NOMO-1 (cell line): ENCODE data around the gene CFAP97.
A peak's percentile ranks its signal among the peaks of the same experiment; 100 is the strongest.
"Not testable (repeated sequence)": the region's sequence is repeated elsewhere in the genome, so short reads cannot be mapped to it uniquely, and the experiment has no call there.

Experiments used
- DNase-seq, 2 experiments: peaks; one replicate each; lab custom pipeline; 2025; ENCODE audit not compliant: unreplicated experiment in 2 of 2; lab: John Stamatoyannopoulos, UW

Gene CFAP97

DNA sequence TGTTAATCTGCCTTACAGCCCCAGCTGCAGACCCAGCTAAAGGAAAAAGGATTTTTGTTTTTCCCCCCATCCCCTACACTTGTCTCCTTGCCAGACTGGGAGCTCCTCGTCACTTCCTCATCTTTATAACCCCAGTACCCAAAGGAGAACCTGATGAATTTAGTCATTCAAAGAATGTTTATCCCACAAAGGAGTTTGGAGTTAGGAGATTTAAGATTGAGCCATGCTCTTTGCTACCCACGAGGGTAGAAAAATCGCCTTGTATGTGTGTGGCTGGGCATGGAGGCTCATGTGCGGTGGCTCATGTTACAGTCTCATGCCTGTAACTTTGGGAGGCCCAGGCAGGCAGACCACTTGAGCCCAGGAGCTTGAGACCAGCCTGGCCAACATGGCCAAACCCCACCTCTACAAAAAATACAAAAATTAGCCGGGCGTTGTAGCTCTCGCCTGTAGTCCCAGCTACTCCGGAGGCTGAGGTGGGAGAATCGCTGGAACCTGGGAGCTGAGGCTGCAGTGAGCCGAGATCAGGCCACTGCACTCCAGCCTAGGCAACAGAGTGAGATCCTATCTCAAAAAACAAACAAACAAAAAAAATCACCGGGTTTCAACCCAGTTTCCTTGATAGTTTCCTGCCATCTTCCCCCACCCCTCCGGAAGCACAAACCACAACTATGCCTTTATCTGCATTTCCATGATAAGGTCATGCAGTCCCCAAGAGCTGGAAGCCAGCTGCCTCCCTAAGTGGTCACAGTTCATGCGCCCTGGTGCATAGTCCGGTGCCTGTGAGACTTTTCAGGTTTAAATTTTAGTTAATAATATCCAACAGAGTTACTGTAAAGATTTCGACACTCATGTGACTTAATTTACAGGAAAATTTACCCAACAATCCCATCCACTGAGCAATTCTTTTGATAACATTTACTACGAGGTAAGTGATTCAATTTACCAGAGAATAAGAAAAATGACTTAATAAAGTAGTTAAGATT is 1.5 kb downstream of the CFAP97 start:
- DNase-seq = no peak

DNA sequence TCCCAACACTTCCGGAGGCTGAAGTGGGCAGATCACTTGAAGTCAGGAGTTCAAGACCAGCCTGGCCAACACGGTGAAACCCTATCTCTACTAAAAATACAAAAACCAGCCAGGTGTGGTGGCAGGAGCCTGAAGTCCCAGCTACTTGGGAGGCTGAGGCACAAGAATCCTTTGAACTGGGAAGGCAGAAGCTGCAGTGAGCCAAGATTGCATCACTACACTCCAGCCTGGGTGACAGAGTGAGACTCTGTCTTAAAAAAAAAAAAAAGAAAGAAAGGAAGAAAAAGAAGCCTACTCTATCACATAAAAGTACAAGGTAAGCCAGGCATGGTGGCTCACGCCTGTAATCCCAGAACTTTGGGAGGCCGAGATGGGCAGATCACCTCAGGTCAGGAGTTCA is 5.6 kb downstream of the CFAP97 start:
- DNase-seq = not testable (repeated sequence)

DNA sequence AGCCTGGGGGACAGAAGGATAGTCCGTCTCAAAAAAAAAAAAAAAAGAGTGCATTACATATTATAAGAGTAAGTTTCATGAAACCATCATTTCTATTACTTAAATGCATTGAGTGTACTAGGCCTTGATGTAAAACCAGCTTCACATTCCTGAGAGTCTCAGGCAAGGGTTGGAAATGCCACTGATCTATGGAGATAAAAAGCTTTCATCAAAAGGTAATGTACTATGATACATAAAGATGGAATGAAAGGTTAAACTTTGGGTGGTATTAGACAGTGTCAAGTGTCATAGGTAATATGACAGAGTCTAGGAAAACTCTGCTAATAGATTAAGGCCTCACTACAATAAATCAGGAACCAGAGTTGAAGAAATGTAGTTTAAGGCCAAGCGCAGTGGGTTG is 7.4 kb downstream of the CFAP97 start:
- DNase-seq = no peak

DNA sequence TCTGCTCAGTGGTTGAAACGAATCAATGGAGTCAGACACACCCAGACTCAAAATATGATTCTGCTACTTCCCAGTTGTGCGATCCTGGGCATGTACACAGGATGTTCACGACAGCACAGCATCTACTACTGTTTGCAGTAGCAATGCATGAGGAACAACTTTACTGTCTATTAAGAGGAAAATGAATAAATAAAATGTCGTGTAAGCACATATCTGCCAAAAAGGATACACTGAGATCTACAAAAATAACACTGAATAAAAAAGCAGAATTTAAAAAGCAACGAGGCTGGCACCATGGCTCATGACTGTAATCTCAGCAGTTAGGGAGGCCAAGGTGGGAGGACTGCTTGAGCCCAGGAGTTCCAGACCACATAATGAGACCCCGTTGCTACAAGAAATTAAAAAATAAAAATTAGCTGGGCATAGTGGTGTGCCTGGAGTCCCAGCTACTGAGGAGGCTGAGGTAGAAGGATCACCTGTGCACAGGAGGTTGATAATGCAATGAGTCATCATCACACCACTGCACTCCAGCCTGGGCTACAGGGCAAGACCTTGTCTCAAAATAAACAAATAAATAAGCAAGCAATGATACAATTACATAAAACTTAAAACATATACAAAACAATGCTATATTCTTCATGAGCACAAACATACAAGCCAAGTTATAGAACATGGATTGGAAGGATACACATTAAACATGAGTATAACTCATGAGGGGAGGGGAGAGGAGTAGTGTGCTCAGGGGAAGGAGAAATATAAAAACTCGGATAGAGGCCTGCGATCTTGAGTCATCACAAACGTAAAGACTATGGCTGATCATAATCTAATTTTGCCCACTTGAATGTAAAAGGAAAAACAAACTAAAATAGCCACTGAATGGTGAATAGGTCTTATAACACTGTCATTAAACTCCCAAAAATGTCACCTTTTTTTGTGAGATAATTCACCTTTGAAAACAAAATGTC is 8.6 kb downstream of the CFAP97 start:
- no peak for DNase-seq

DNA sequence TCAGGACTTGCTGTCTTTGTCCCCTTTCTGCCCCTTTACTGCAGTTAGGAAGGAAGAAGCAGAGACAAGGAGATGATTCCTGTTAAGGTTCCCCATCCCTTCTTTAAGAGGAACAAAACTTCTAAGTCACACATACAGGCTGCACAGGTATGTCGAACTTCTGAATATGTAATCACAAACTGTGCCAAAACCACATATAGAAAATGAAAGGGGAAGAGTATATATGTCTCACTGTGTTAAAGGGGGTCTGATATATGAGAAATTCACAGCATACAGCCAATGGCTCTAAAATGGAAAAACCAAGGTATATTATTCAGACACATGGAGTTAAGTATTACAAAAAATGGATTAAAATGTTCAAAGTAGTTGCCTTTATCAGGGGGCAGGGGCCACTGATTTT is 11.7 kb downstream of the CFAP97 start:
- no peak for DNase-seq

DNA sequence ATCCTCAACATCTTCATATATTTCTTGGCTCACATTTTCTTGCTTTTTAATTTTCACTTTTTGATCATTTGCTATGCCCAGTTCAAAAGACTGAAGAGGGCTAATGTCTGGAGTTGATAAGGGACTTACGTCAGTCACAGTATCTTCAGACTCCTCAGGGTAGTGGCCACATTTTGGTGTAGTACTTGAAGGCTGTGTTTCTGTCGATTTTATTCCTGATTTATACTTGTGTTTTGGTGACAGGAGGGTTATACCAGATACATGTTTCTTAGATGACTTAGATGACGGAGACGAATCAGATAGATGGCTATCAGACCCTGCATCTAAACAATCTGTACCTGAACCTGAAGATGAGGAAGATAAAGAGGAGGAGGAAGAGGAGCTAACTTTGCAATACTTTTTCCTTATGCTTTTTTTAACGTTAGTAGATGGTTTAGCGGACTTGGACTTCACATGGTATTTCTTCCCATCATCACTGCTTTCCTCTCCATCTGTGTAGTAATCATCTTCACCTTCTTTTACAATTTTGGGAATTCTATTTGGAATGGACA is 13.4 kb downstream of the CFAP97 start:
- DNase-seq = no peak

DNA sequence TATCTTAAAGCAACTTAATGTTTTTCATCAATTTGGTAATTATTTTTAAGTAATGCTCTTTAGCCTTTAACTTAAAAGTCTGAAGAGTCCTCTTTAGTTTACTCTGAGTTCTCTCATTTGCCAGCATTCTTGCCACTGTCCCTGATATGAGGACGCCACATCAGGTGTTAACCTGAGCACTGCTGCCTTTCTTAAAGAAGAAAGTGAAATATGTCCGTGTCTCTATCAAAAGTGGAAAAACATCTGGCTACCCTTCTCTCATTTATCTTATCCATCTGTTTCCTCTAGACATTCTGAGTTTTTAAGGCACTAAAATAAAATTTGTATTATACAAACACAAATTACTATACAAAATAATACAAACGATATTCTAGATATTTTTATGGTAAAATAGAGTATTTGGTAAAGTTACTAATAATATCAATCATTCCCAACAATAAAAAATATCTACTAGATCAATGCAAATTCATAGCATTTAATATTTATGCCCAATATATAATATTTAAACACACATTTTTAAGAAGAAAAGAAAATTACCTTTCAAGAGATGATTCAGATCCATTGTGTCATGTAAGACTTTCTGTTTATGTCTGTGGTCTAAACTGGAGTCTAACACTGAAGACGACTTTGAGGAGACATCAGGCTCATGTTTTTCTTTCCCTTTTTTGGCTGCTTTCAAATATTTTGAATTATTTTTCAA is 14.0 kb downstream of the CFAP97 start:
- no peak for DNase-seq

GRCh38 chr4:185186769-185187168 is 17.0 kb downstream of the CFAP97 start:
- DNase-seq = no peak

DNA sequence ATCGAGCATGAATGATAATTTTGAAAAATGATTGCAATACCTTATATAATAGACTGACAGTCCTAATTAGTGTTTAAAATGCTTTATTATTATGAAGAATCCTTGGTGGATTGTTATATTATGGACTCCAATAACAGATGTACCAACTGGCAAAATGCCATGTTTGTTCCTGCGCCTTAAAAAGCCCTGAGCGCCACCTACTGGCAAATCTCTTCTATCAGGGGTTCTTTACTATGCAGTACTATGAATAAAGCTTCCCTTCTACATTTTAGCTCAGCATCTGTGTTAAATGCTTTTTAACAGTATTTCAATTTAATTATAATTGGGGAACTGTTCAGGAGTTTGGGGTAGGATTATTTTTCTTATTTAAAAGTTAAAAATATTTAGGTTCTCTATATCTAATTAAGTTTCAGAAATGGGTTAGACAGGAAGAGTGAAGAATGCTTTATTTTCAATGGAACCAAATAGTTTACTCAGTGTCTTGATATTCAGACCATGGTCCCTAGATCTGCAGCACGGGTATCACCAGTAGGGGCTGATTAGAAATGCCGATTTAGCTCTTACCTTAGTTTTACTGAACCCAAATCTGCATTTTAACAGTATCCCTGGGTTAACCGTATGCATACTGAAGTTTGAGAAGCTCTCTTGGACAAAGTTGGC is 20.0 kb downstream of the CFAP97 start:
- peak; percentile 63 to 71 for DNase-seq

DNA sequence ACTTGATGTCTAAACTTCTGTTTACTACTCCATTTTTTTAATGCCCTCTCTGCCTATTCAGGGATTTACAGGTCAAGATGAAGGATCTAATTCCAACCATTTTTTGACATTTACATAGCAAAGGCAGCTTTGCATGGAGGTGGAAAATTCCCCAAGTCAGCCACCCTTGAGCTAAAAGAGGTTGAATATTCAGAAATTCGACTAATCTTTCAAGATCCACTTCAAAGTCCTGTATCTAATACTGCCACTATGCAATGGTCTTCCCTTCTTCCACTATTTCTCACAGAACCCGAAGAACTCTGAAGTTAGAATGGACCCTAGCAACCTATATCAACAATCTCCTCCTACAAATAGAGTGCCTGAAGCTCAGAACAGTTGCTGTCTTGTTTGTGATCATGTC is 21.6 kb downstream of the CFAP97 start:
- no peak for DNase-seq

- no peak for DNase-seq
Observed at GRCh38 chr4:185179488-185179887, 24.3 kb downstream of the CFAP97 start.

DNA sequence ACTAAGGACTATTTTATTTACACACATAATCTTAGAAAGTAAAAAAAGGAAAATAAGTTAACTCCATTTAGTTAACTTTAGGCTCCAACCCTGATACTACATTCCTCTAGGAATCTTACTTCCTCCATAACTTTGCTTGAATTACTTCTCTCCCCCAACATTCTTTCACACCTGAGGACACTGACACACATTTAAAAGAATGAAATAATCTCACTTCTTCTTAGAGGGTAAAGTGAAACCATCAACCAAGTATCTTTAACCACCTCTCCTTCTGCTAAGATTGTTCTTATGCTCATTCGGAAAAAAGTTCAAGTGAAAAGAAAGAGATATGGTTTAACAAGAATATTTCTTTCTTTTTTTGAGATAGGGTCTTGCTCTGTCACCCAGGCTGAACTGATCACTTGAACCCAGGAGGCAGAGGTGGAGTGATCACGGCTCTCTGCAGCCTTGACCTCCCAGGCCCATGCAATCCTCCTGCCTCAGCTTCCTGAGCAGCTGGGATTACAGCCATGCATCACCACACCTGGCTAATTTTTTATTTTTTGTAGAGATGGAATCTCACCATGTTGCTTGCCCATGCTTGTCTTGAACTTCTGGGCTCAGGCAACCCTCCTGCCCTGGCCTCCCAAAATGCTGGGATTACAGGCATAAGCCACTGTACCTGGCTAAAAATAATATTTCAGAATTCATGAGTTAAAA is 32.3 kb downstream of the CFAP97 start:
- no peak for DNase-seq

DNA sequence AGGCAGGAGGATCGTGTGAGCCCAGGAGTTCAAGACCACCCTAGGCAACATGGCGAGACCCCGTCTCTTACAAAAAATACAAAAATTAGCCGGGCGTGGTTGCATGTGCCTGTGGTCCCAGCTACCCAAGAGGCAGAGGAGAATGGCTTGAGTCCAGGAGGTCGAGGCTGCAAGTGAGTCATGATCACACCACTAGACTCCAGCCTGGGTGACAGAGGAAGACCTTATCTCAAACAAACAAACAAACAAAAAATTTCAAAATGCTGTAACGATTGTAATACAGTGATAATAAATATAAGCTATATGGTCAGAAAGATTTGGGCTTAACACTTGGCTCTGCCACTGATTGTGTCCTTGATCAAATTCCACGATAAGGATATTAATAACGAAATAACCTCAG is 36.6 kb downstream of the CFAP97 start:
- DNase-seq = no peak

DNA sequence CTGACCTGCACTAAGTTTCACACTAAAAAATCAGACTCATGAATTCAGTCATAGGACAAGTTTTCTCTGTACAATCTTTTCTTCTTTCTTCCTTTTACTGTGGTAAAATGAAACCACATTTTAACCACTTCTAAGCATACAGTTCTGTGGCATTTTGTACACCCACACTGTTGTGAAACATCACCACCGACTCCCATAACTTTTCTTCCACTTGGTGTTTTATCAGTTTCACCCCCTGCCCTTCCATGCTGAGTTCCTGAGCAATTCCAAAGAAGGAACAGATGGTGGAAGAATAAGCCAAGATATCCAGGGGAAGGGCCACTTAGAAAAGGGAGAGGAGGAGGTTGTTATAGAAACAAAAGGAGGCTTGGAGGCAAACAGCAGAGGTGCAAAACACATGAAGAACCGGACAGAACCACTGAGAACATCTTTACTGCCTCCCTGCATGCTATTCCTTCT is 38.2 kb downstream of the CFAP97 start:
- DNase-seq = peak; percentile 3 to 29

- no peak for DNase-seq
Observed at GRCh38 chr4:185151296-185151695, 52.5 kb downstream of the CFAP97 start.

DNA sequence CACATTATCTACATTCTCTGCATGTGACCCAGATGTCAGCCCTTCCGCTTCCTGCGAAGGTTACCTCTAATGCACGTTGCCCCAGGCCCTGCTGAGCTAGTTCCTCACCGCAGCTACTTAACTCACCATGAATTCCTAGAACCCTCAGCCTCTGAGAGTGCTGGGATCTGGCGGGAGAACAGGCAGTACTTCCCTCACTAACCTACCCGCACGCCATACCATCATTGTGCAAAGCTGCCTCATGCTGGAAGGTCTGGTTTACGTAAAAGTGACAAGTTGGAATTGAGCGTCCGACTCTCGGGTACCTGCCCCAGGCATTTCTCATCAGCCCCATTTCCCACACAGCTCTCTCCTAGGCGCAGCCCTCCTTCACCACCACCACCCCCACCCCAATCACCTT is 54.4 kb downstream of the CFAP97 start:
- DNase-seq = no peak

DNA sequence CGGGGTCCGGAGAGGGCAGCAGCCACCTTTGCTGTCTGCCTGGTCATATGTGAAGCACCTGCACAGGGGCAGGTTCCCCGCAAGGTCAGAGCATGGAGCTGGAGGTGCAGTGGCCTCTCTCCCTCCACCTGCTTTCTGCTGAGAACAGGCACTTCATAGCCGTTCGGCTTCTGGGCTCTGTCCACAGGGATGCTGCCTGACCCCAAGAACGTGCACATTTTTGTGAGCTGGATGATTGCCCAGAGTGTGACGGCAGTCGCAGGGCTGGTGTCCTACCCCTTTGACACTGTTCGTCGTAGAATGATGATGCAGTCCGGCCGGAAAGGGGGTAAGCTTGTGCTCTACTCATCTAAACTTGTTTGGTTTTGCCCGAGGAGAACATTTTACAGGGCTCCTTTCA is 58.2 kb downstream of the CFAP97 start:
- DNase-seq = no peak

DNA sequence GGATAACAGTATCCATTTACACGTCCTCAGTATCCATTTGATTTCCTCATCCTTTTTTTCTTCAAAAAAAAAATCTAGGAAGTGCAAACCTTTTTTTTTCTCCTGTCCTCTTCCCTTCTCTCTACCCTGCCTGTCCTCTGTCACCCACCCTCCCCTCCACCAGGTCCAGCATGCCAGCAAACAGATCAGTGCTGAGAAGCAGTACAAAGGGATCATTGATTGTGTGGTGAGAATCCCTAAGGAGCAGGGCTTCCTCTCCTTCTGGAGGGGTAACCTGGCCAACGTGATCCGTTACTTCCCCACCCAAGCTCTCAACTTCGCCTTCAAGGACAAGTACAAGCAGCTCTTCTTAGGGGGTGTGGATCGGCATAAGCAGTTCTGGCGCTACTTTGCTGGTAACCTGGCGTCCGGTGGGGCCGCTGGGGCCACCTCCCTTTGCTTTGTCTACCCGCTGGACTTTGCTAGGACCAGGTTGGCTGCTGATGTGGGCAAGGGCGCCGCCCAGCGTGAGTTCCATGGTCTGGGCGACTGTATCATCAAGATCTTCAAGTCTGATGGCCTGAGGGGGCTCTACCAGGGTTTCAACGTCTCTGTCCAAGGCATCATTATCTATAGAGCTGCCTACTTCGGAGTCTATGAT is 59.1 kb downstream of the CFAP97 start:
- no peak for DNase-seq

- DNase-seq = peak in 1 of 2 experiments; percentile 32
Observed at GRCh38 chr4:185143601-185143969, 60.2 kb downstream of the CFAP97 start.
